H1 (cell line): ENCODE results near the gene GPRIN1. TPM values are rescaled to one million over a fixed set of nuclear protein-coding genes. Genes with fewer than 3 reads are reported as not detected.

Source experiments
- CTCF ChIA-PET: fragments of 300-600 bp; sonication (Branson Sonifier 250); formaldehyde crosslinking; loops from one replicate; lab custom pipeline; 2021; ENCODE audit not compliant: partially characterized antibody; lab: Charles Lee
- POLR2A ChIA-PET: fragments of 300-600 bp; sonication (Branson Sonifier 250); formaldehyde crosslinking; loops from one replicate; lab custom pipeline; 2021; ENCODE audit warnings: inconsistent platforms; ENCODE audit not compliant: partially characterized antibody; lab: Charles Lee
- DNase-seq, 2 experiments: peaks; one replicate each; pipeline versions ENCODE4 v3.0.0 to v3.0.0-alpha.2; 2010 to 2022; ENCODE audit warnings: low spot score in 2 of 2, low read depth in 1 of 2, mixed read lengths in 1 of 2
- FAIRE-seq: peaks from 2 replicates; lab custom pipeline; 2011; peaks lifted over from hg19 to GRCh38; lab: Jason Lieb, UNC
- H2AFZ ChIP-seq: 2 replicates; pipeline ENCODE4 v1.8.1; 2012; ENCODE audit warnings: low read length, inconsistent platforms
- H2AK5ac ChIP-seq: 2 replicates; pipeline ENCODE4 v1.6.1; 2013; ENCODE audit warnings: low read depth, low read length
- H2BK120ac ChIP-seq: replicated peaks from 2 replicates; pipeline ENCODE3; 2013; ENCODE audit warnings: low read depth, low read length, inconsistent platforms
- H2BK12ac ChIP-seq: 2 replicates; pipeline ENCODE4 v1.6.1; 2013; ENCODE audit warnings: low read depth, low read length
- H2BK15ac ChIP-seq: 2 replicates; pipeline ENCODE4 v1.6.1; 2013; ENCODE audit warnings: low read length
- H2BK20ac ChIP-seq: 2 replicates; pipeline ENCODE4 v1.6.1; 2013; ENCODE audit warnings: low read length
- H2BK5ac ChIP-seq: 2 replicates; pipeline ENCODE4 v1.6.1; 2013; ENCODE audit warnings: low read depth, low read length
- H3K14ac ChIP-seq: 2 replicates; pipeline ENCODE4 v1.6.1; 2013; ENCODE audit warnings: inconsistent platforms; ENCODE audit not compliant: insufficient read length
- H3K18ac ChIP-seq: 2 replicates; pipeline ENCODE4 v1.6.1; 2013; ENCODE audit warnings: low read length; ENCODE audit errors: extremely low read depth
- H3K23ac ChIP-seq: 2 replicates; pipeline ENCODE4 v1.6.1; 2013; ENCODE audit warnings: inconsistent platforms; ENCODE audit not compliant: insufficient read length
- H3K23me2 ChIP-seq: 2 replicates; pipeline ENCODE4 v1.6.1; 2013; ENCODE audit warnings: low read depth, low read length
- H3K27ac ChIP-seq: 2 replicates; pipeline ENCODE4 v1.6.1; 2011; ENCODE audit warnings: low read depth, low read length, inconsistent platforms
- H3K27me3 ChIP-seq, 4 experiments: replicated peaks in 1 of 4; 1 replicate in 1 of 4; 2 replicates in 3 of 4; pipeline versions ENCODE4 v1.6.1 to v1.8.1; 2011 to 2013; ENCODE audit warnings: low read length in 3 of 4, mild to moderate bottlenecking in 3 of 4, inconsistent platforms in 2 of 4, mixed read lengths in 2 of 4, moderate library complexity in 1 of 4; ENCODE audit not compliant: control insufficient read depth in 3 of 4, insufficient read depth in 3 of 4; ENCODE audit errors: extremely low read depth in 1 of 4
- H3K36me3 ChIP-seq, 4 experiments: 2 replicates each; pipeline versions ENCODE4 v1.6.1 to v1.8.1; 2011 to 2013; ENCODE audit warnings: mild to moderate bottlenecking in 4 of 4, low read length in 3 of 4, moderate library complexity in 2 of 4, control low read depth in 1 of 4, inconsistent platforms in 1 of 4; ENCODE audit not compliant: insufficient read depth in 4 of 4, control insufficient read depth in 2 of 4
- H3K4ac ChIP-seq: replicated peaks from 2 replicates; pipeline ENCODE3; 2013; ENCODE audit warnings: low read length, low read depth, mixed read lengths, inconsistent platforms; ENCODE audit not compliant: insufficient read length
- H3K4me1 ChIP-seq, 4 experiments: replicated peaks in 1 of 4; 1 replicate in 1 of 4; 2 replicates in 3 of 4; pipeline versions ENCODE4 v1.6.1 to v1.8.1; 2011 to 2013; ENCODE audit warnings: low read length in 3 of 4, inconsistent platforms in 2 of 4, mixed read lengths in 1 of 4; ENCODE audit not compliant: insufficient read depth in 4 of 4, control insufficient read depth in 3 of 4
- H3K4me2 ChIP-seq, 2 experiments: 2 replicates each; pipeline versions ENCODE4 v1.6.1 to v1.8.1; 2011 to 2013; ENCODE audit warnings: low read depth in 2 of 2, low read length in 2 of 2, control low read depth in 1 of 2, inconsistent platforms in 1 of 2, mild to moderate bottlenecking in 1 of 2; ENCODE audit not compliant: insufficient read depth in 1 of 2
- H3K4me3 ChIP-seq, 4 experiments: fragments of 200-600, 300-600 bp in 1 of 4; sonication (generic), shearing (Covaris generic), sonication (Bioruptor Twin) in 1 of 4; 2 replicates each; pipeline versions ENCODE4 v1.5.1 to v1.8.1; 2011 to 2016; ENCODE audit warnings: low read length in 4 of 4, low read depth in 3 of 4, control low read depth in 2 of 4, inconsistent platforms in 2 of 4, mild to moderate bottlenecking in 2 of 4, mixed read lengths in 1 of 4, moderate library complexity in 1 of 4; ENCODE audit not compliant: insufficient read depth in 2 of 4; ENCODE audit errors: extremely low read depth in 1 of 4
- H3K56ac ChIP-seq: replicated peaks from 2 replicates; pipeline ENCODE3; 2013; ENCODE audit warnings: low read depth, mild to moderate bottlenecking, mixed read lengths, low read length, inconsistent platforms; ENCODE audit not compliant: insufficient read length
- H3K79me1 ChIP-seq: 2 replicates; pipeline ENCODE4 v1.6.1; 2013; ENCODE audit warnings: low read depth, low read length, control low read depth
- H3K79me2 ChIP-seq, 2 experiments: 2 replicates each; pipeline versions ENCODE4 v1.6.1 to v1.8.1; 2012 to 2013; ENCODE audit warnings: low read length in 2 of 2, mild to moderate bottlenecking in 2 of 2, inconsistent platforms in 1 of 2; ENCODE audit not compliant: insufficient read depth in 2 of 2, control insufficient read depth in 1 of 2
- H3K9ac ChIP-seq, 4 experiments: replicated peaks in 1 of 4; 1 replicate in 1 of 4; 2 replicates in 3 of 4; pipeline versions ENCODE4 v1.6.1 to v1.8.1; 2011 to 2013; ENCODE audit warnings: low read depth in 3 of 4, low read length in 3 of 4, control low read depth in 2 of 4, mild to moderate bottlenecking in 2 of 4, moderate library complexity in 2 of 4, inconsistent platforms in 1 of 4; ENCODE audit errors: extremely low read depth in 1 of 4
- H3K9me3 ChIP-seq, 2 experiments: 2 replicates each; pipeline versions ENCODE4 v1.6.1 to v1.8.1; 2012 to 2013; ENCODE audit warnings: mild to moderate bottlenecking in 2 of 2, moderate library complexity in 2 of 2, control low read depth in 1 of 2, inconsistent platforms in 1 of 2, low read depth in 1 of 2, low read length in 1 of 2, mixed read lengths in 1 of 2; ENCODE audit not compliant: insufficient read depth in 2 of 2
- H4K20me1 ChIP-seq, 2 experiments: replicated peaks in 1 of 2; 2 replicates each; pipeline versions ENCODE3 to v1.8.1; 2011 to 2013; ENCODE audit warnings: inconsistent platforms in 2 of 2, low read length in 2 of 2, mild to moderate bottlenecking in 1 of 2; ENCODE audit not compliant: insufficient read depth in 2 of 2, control insufficient read depth in 1 of 2
- H4K5ac ChIP-seq: 2 replicates; pipeline ENCODE4 v1.6.1; 2013; ENCODE audit warnings: low read length, low read depth, mixed read lengths, inconsistent platforms; ENCODE audit not compliant: insufficient read length
- H4K8ac ChIP-seq: 2 replicates; pipeline ENCODE4 v1.8.0; 2013; ENCODE audit warnings: mild to moderate bottlenecking, moderate library complexity, low read length, inconsistent platforms; ENCODE audit not compliant: insufficient read depth; ENCODE audit errors: extremely low read depth
- H4K91ac ChIP-seq: replicated peaks from 2 replicates; pipeline ENCODE3; 2013; ENCODE audit warnings: low read length, mixed read lengths, inconsistent platforms; ENCODE audit not compliant: insufficient read length
- BCL11A ChIP-seq, 2 experiments: IDR thresholded peaks; one replicate each; pipeline ENCODE4 v1.6.1; 2011; ENCODE audit warnings: low read depth in 2 of 2, low read length in 2 of 2, mild to moderate bottlenecking in 2 of 2
- HDAC6 ChIP-seq: IDR thresholded peaks from one replicate; pipeline ENCODE4 v1.7.1; 2012; ENCODE audit warnings: low read depth, mild to moderate bottlenecking, inconsistent platforms, low read length, moderate library complexity
- KDM5A ChIP-seq: fragments of 200-600 bp; IDR thresholded peaks from 2 replicates; pipeline ENCODE4 v1.7.1; 2012; ENCODE audit warnings: mild to moderate bottlenecking, low read length, inconsistent platforms, mixed read lengths
- SP1 ChIP-seq: IDR thresholded peaks from 2 replicates; pipeline ENCODE4 v1.6.1; 2011; ENCODE audit warnings: low read depth, low read length
- SP4 ChIP-seq: IDR thresholded peaks from 2 replicates; pipeline ENCODE4 v1.6.1; 2012; ENCODE audit warnings: low read length, inconsistent platforms
- WGBS, 2 experiments: shearing (Covaris generic) in 1 of 2; methylation state at CpG; one replicate each; pipeline versions ENCODE4 v1.1.6 to v1.1.7; 2013 to 2015; ENCODE audit warnings: low lambda C conversion rate in 2 of 2, mixed read lengths in 2 of 2, inconsistent platforms in 1 of 2, low coverage in 1 of 2, missing lambda C conversion rate in 1 of 2; ENCODE audit not compliant: insufficient replicate concordance in 2 of 2, insufficient coverage in 1 of 2, insufficient read length in 1 of 2; ENCODE audit errors: extremely low coverage in 1 of 2, missing lambda C conversion rate in 1 of 2; 5-methylcytosine and 5-hydroxymethylcytosine counted together
- polyA plus RNA-seq, 7 experiments: library from polyadenylated mRNA; depleted of rRNA in 3 of 7; stranded (reverse) in 5 of 7; unstranded in 2 of 7; fragments of >200 nt in 5 of 7; fragments of 200-250 nt in 2 of 7; gene quantifications; 1 replicate in 5 of 7; 2 replicates in 1 of 7; 4 replicates in 1 of 7; pipeline versions ENCODE4 v1.2.1 to v1.2.3, GENCODE V29; 2011 to 2013; ENCODE audit warnings: missing spikeins in 2 of 7, mixed read lengths in 2 of 7
- total RNA-seq: library from RNA; stranded (reverse); fragmentation: NEBNext Ultra II Directional; extraction: Animal tissue kit (Norgen Biotek cat#: 25700); gene quantifications from 2 replicates; pipeline ENCODE4 v1.2.1, GENCODE V29; 2021

GPRIN1 gene
- total and polyA plus RNA-seq, 2 of the 8 experiments (the other 6 are each of a cell fraction or from before 2014, with no cell fraction given) = 3.3 to 12.0 TPM

DNA sequence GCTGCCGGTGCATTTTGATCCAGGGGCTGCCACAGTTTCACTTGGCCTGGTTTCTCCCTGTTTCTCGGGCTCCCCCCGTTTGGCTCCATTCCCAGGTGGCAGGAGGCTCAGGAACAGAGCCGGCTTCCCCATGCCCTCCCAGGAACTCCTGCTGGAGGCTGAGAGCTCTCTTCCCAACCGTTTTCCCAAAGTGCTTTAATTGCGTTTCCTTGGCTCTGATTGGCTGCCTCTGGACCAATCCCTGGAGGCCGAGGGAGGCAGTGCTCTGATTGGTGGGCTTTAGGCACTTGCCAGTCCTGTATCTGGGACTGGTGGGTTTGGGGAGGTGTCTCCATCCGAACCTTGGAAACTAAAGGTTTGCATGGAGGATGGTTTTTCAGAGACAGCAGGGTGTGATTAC is 42.2 kb upstream of the GPRIN1 start:
- Histone ChIP-seq H3K79me2 (peaks cover 0 to 22% of the 10 kb centered on the region in 2 experiments; a peak in 1 of 4 replicates), H2BK20ac (no peak overlapping the region), H3K27ac (no peak overlapping the region), H2BK120ac (no peak overlapping the region), H3K4me1 (peaks cover 0 to 22% (median 11%) of the 10 kb centered on the region in 4 experiments; a peak in 5 of 7 replicates), H2AFZ (no peak overlapping the region), H2BK12ac (no peak overlapping the region), H4K91ac (no peak overlapping the region), H3K56ac (no peak overlapping the region), H3K4ac (no peak overlapping the region), H2BK5ac (no peak overlapping the region), H2AK5ac (no peak overlapping the region), H3K79me1 (peaks cover 16% of the 10 kb centered on the region), H3K14ac (no peak overlapping the region), H3K4me3 (no peak overlapping the region), H3K23ac (no peak overlapping the region), H4K5ac (no peak overlapping the region), H4K8ac (no peak overlapping the region), H3K36me3 (peaks cover 0 to 6% (median 2%) of the 10 kb centered on the region in 4 experiments; a peak in 3 of 8 replicates), H4K20me1 (peaks cover 3 to 10% of the 10 kb centered on the region in 2 experiments), H3K27me3 (no peaks in the 10 kb centered on the region; a peak in 1 of 7 replicates), H3K23me2 (peaks cover 7% of the 10 kb centered on the region; the same call in 1 of the 2 replicates), H3K9me3 (no peaks in the 10 kb centered on the region), H3K18ac (no peak overlapping the region), H2BK15ac (no peak overlapping the region), H3K4me2 (no peak overlapping the region), H3K9ac (no peak overlapping the region)
- CTCF ChIA-PET = interaction anchor here (1.0 to 35.1 kb wide), 8 partner anchors 9 to 420 kb away, joined by 3 to 859 read pairs (median 4); no protein-coding TSS in a partner anchor
- POLR2A ChIA-PET = no interaction called here
- no peak for DNase-seq
- FAIRE-seq = no peak
- 87% methylated on average over 8 of the region's 8 CpGs; no CpG with 5 or more reads in 1 of the 2 experiments for WGBS, 2 experiments
- TF ChIP-seq BCL11A (IDR thresholded peaks at IDR 0.05; ENCODE audit: low read depth in 2 of 2, low read length in 2 of 2) (no peak), SP1 (0 out of 2 replicates have a peak, but pooled peaks have one; percentile 22), KDM5A (no peak), HDAC6 (no peak), SP4 (no peak)
